GM18909 (cell line): ENCODE measurements around the gene ANKRD63.

Experiments used
- ATAC-seq: cut with Tn5 transposase; IDR thresholded peaks from one replicate; pipeline ENCODE4 v1.9.1; 2021; ENCODE audit warnings: mild to moderate bottlenecking; ENCODE audit not compliant: unreplicated experiment, poor library complexity

ANKRD63 gene

GRCh38 chr15:40314723-40315276 is 31.9 kb upstream of the ANKRD63 start:
- ATAC-seq: no peak

- ATAC-seq: no peak
Measured at GRCh38 chr15:40313531-40314398, 30.9 kb upstream of the ANKRD63 start.

DNA sequence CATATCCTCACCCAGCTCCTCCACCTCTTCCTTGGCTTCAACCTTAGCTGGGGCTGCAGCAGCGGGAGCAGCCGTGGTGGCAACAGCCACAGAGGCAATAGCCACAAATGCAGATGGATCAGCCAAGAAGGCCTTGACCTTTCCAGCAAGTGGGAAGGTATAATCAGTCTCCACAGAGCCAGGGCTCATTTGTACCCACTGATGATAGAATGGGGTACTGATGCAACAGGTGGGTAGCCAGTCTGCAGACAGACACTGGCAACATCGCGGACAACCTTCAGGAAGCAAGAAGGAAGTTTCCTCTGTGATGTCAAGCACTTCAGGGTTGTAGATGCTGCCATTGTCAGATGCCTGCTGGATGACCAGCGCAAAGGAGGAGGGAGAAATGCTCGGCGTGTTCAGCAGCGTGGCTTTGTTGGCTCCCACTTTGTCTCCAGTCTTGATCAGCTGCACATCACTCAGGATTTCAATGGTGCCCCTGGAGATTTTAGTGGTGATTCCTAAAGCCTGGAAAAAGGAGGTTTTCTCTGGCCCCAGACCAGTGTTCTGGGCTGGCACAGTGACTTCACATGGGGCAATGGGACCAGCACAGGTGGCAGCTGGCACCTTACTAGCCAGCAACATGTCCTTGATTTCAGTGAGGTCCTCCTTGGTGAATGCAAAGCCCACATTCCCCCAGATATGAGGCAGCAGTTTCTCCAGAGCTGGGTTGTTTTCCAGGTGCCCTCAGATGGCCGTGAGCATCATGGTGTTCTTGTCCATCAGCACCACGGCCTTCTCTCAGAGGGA is 29.7 kb upstream of the ANKRD63 start:
- no peak for ATAC-seq

DNA sequence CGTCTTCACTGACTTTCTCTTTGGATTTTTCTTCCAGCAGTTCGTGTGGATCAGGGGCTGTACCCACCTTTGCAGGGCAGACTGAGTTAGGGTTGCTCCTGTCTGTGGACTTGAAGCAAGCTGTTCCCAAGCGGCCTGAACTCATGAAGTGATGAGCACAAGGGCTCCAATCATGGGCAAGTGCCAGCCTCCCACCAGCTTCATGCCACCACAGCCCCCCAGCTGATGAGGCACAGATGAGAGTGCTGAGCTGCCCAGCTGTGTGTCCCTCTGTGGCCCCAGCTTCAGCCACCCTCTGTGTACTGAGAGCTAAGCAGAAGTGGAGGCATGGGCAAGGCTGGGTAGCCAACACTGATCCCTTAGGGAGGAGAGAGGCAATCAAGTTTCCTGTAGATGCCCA is 28.1 kb upstream of the ANKRD63 start:
- no peak for ATAC-seq

- ATAC-seq: no peak
Measured at GRCh38 chr15:40310001-40310959, 27.4 kb upstream of the ANKRD63 start.

- ATAC-seq: no peak
Measured at GRCh38 chr15:40309344-40309862, 26.5 kb upstream of the ANKRD63 start.

DNA sequence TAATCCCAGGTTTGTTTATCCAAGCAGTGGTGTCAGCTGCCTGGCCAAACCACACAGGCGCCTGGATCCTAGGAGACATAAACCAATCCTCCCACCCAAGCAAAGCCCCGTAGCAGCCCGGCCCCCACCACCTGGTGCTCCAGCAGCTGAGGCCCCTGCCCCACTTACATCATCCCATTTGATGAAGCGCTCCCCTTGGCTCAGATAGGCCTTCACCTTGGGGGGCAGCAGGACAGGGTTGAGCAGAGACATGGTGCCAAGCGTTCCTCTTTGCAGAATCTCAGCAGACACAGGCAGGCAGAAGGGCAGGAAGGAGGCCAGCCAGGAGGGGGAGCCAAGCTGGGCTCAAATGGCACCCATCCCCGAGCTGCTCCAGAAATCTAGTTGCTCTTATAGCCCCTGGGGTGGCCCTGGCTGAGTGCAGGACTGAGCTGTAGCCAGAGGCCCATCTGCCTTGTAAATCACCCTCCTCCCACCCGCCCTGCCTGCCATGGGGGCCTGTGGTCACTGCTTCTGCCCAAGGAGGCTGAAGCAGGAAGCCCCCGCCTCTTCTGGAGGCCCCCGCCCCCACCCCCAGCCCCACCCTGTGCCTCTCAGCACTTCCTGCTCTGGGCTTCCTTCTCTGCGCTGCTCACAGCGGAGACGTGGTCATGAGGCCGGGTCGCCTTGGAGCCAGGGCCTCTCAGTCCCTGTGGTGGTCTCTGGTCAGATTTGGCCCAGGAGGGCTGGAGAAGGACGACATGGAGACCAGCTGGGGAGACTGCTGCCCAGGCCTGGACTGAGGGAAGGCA is 24.8 kb upstream of the ANKRD63 start, which contains the start of gene PLCB2:
Gene PLCB2, minus strand, starts transcription at position 515 of the 791 bp plus-strand sequence. Its CDS starts 263 bp downstream, at position 252.
- peak; percentile 61 for ATAC-seq

DNA sequence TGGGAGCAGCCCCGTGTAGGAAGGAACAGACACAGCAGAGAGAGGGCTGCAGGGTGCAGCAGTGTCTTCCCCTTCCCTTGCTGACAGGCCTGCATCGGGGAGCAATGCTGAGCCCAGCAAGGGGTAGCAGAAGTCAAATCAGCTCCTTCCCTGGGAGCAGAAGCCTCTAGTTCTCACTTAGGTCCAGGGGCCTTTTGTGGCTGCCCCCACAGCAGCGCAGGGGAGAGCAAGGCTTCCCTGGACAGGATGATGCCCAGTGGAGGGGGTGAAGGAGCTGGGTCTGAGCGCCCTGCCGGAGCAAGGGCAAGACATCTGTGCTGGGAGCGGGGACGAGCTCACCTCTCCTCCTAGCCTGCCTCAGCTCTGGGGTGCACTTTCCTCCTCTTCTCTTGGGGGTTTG is 24.0 kb upstream of the ANKRD63 start:
- no peak for ATAC-seq

DNA sequence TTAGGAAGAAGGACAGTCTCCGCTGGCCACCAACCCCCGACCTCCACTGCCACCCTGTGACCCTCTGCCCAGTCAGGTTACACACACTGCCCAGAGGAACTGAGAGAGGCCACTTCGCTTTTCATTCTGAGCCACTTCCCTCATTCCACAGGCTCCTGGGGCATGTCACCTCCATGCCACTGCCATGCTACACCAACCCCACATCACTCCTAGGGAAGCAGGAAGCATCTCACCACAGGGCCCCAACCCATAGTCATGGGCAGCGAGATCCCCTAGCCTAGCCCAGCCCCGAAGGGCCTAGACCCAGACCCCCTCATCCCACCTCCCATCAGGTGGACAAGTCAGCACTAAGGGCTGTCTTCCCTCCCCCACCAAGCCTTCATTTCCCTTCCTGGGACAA is 23.5 kb upstream of the ANKRD63 start:
- ATAC-seq: no peak

DNA sequence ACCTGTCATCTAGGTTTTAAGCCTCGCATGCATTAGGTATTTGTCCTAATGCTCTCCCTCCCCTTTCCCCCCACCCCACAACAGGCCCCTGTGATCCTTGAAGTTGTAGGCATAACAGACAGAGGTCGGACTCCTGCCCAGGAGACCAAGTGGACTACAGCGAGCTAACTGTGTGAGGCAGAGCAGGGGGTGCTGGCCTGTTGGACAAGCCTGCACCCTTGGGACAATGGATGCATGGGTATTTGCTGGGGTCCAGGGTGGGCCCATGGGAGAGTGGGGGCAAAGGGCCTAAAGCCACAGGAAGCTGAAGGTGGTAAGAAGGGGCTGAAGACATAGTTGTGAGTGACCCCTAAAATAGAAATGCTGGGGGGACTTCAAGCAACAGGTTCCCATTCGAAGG is 22.4 kb upstream of the ANKRD63 start:
- no peak for ATAC-seq

DNA sequence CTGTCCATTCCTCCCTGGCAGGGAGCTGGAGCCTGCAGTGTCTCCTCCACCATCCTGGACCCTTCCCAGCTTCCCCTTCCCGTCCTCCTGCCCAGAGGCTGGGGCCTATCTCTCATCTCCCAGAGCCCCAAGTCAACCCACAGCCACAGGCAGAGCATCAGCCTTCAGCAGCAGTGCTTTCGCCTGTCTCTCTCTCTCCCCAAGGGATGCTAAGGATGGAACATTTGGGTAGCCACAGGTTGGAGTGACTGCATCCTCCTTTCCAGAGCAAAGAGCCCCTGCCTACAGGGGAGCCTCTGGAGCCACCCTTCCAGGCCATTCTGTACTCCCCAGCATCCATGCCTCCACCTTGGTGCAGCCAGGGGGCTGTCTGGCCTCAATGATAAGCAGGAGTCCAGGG is 20.7 kb upstream of the ANKRD63 start:
- no peak for ATAC-seq

DNA sequence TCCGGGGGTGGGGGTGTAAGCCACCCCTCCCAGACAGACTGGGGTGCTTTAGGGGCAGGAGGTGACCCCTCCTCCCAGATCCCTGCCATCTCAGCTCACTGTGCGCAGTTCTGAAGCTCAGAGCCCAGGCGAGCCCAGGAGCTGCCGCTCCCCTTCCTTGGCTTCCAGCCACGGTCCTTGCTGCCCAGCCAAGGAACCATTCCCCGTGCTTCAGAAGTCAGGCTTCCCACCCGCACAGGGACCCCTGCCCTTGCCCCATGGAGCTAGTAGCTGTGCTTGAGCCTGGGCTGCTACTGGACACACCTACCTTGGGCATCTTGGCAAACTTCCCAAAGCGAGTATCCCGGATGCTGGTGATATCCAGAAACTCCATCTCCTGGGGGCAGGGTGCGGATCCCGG is 20.1 kb upstream of the ANKRD63 start:
- ATAC-seq: no peak

GRCh38 chr15:40302288-40302886 is 19.5 kb upstream of the ANKRD63 start:
- no peak for ATAC-seq

- ATAC-seq: no peak
Measured at GRCh38 chr15:40301467-40302179, 18.8 kb upstream of the ANKRD63 start.

GRCh38 chr15:40300771-40301170 is 17.9 kb upstream of the ANKRD63 start:
- ATAC-seq: no peak

GRCh38 chr15:40300367-40300766 is 17.5 kb upstream of the ANKRD63 start:
- ATAC-seq: no peak

GRCh38 chr15:40298216-40298935 is 15.5 kb upstream of the ANKRD63 start:
- no peak for ATAC-seq
